Measurements from ENCODE around the gene CX3CL1.

The CX3CL1 gene

DNA sequence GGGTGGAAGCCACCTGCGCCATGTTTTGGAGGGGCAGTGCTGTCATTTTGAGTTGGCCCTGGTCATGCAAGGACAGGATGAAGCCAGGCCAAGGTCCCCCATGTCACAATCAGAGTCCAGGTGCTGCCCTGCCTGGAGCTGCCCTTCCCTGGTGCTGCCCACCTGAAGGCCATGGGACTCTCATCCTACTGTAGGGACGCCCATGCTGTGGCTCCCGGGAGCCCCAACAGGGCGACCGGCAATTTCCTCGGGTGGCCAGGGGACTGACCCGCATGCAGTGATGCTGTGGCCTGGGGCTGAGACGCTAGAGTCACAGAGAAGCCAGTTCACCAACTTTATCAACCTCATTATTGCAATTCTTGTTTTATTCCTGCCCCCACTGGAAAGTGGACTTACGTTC, 40.3 kb downstream of the CX3CL1 start:
- no peaks in the 10 kb centered on the region for H3K4me1 ChIP-seq (ENCODE audit: insufficient read depth, low read length)
- H3K9ac ChIP-seq (ENCODE audit: low read depth, low read length): no peak overlapping the region
- no peaks in the 10 kb centered on the region for H3K36me3 ChIP-seq (ENCODE audit: insufficient read depth, low read depth, low read length)
- no peak overlapping the region for H3K4me3 ChIP-seq (ENCODE audit: low read length)
- no peaks in the 10 kb centered on the region for H3K9me3 ChIP-seq (ENCODE audit: insufficient read depth, low read depth, low read length)
- no peak overlapping the region for H3K27ac ChIP-seq (ENCODE audit: low read length)
- H3K27me3 ChIP-seq (ENCODE audit: insufficient read depth, low read length): no peaks in the 10 kb centered on the region

DNA sequence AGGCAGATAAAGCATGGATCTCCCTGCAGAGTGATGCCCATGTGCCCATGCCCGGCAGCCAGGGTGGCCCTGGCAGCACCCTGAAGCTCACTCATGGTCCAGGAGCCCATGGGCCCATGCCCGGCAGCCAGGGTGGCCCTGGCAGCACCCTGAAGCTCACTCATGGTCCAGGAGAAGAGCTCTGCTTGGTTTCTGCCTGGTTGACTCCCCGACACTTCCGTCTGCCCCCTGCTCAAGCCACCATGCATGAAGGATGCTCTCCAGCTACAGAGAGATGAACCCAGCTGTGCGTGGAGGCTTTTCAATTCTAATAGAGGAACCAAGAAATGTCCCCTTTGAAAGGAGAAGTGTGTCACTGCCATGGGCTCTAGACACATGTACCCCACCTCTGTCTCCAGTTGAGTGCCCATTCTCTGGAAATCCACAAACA, 41.0 kb downstream of the CX3CL1 start:
- Histone ChIP-seq H3K9me3 (ENCODE audit: insufficient read depth, low read depth, low read length) (no peaks in the 10 kb centered on the region), H3K27ac (ENCODE audit: low read length) (no peak overlapping the region), H3K27me3 (ENCODE audit: insufficient read depth, low read length) (no peaks in the 10 kb centered on the region)

DNA sequence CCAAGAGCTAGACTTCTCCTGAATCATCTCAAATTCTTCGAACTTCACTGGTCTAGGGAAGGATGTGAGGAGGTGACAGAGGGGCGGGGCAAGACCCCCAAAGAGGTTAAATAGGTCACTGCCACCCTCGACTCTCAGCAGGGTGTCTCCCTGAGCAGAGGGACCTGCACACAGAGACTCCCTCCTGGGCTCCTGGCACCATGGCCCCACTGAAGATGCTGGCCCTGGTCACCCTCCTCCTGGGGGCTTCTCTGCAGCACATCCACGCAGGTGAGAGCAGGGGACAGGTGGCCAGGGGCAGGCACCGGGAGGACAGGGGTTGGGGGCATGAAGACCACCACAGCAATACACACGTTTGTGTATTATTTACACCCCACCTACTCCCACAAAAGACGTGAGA, 41.4 kb downstream of the CX3CL1 start:
- H3K9ac ChIP-seq (ENCODE audit: low read depth, low read length): no peak overlapping the region
- no peaks in the 10 kb centered on the region for H3K9me3 ChIP-seq (ENCODE audit: insufficient read depth, low read depth, low read length)
- no peaks in the 10 kb centered on the region for H3K4me1 ChIP-seq (ENCODE audit: insufficient read depth, low read length)
- H3K36me3 ChIP-seq (ENCODE audit: insufficient read depth, low read depth, low read length): no peaks in the 10 kb centered on the region
- H3K27ac ChIP-seq (ENCODE audit: low read length): no peak overlapping the region
- H3K4me3 ChIP-seq (ENCODE audit: low read length): no peak overlapping the region
- no peaks in the 10 kb centered on the region for H3K27me3 ChIP-seq (ENCODE audit: insufficient read depth, low read length)

More for the DNA sequence above, 41.0 kb downstream of the CX3CL1 start:
- Histone ChIP-seq H3K9ac (ENCODE audit: low read depth, low read length) (no peak overlapping the region), H3K4me1 (ENCODE audit: insufficient read depth, low read length) (no peaks in the 10 kb centered on the region), H3K4me3 (ENCODE audit: low read length) (no peak overlapping the region), H3K36me3 (ENCODE audit: insufficient read depth, low read depth, low read length) (no peaks in the 10 kb centered on the region)

- Histone ChIP-seq H3K9ac (ENCODE audit: low read depth, low read length) (peak overlapping the region; percentile 80; the same call in 1 of the 2 replicates), H3K27ac (ENCODE audit: low read length) (no peak overlapping the region), H3K27me3 (ENCODE audit: insufficient read depth, low read length) (no peaks in the 10 kb centered on the region), H3K36me3 (ENCODE audit: insufficient read depth, low read depth, low read length) (no peaks in the 10 kb centered on the region), H3K4me1 (ENCODE audit: insufficient read depth, low read length) (no peaks in the 10 kb centered on the region; the same call in 1 of the 2 replicates), H3K9me3 (ENCODE audit: insufficient read depth, low read depth, low read length) (no peaks in the 10 kb centered on the region), H3K4me3 (ENCODE audit: low read length) (peak overlapping the region; percentile 58; the same call in 1 of the 2 replicates)
Measured at GRCh38 chr16:57416084-57416483, 43.8 kb downstream of the CX3CL1 start.

GRCh38 chr16:57419506-57419905, 47.2 kb downstream of the CX3CL1 start:
- H3K36me3 ChIP-seq (ENCODE audit: insufficient read depth, low read depth, low read length): no peaks in the 10 kb centered on the region
- H3K9me3 ChIP-seq (ENCODE audit: insufficient read depth, low read depth, low read length): no peaks in the 10 kb centered on the region
- H3K27me3 ChIP-seq (ENCODE audit: insufficient read depth, low read length): no peaks in the 10 kb centered on the region
- no peak overlapping the region for H3K4me3 ChIP-seq (ENCODE audit: low read length)
- H3K27ac ChIP-seq (ENCODE audit: low read length): no peak overlapping the region
- H3K9ac ChIP-seq (ENCODE audit: low read depth, low read length): 0 out of 2 replicates have a peak overlapping the region, but pooled peaks have one; percentile 14
- no peaks in the 10 kb centered on the region; the same call in 1 of the 2 replicates for H3K4me1 ChIP-seq (ENCODE audit: insufficient read depth, low read length)

DNA sequence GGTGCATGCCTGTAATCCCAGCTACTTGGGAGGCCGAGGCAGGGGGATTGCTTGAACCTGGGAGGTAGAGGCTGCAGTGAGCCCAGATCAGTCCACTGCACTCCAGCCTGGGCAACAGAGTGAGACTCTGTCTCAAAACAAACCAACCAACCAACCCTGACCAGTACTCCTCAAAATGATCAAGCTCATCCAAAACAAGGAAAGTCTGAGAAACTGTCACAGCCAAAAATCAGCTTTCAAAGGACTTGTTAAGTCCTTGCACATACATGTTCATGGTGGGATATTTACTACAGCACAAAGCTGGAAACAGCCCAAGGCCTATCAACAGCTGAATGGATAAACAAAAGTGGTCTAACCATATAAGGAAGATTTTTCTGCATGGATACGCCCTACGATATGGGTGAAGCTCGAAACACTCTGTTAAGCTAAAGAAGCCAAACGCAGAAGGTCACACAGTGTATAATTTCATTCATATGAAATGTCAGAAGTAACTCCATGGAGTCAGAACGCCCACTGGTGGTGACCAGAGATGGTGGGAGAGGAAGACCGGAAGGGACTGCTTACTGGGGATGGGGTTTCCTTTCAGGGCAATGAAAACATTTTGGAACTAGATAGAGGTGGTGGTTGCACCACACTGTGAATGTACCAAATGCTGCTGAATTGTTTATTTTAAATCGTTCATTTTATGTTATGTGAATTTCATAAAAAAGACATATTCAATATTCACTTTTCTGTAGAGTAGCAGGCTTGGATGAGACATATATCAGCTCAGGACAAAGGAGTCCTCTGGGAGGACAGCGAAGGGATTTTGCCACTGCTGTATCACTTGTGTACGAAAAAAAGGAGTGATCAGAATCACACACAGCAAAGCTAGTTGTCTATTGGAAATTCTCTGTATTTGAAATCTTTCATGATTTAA, 50.0 kb downstream of the CX3CL1 start:
- H3K4me1 ChIP-seq (ENCODE audit: insufficient read depth, low read length): no peaks in the 10 kb centered on the region; the same call in 1 of the 2 replicates
- peaks cover 3% of the 10 kb centered on the region; the same call in 1 of the 2 replicates for H3K36me3 ChIP-seq (ENCODE audit: insufficient read depth, low read depth, low read length)
- H3K9ac ChIP-seq (ENCODE audit: low read depth, low read length): no peak overlapping the region
- no peak overlapping the region for H3K4me3 ChIP-seq (ENCODE audit: low read length)
- H3K9me3 ChIP-seq (ENCODE audit: insufficient read depth, low read depth, low read length): no peaks in the 10 kb centered on the region
- no peak overlapping the region for H3K27ac ChIP-seq (ENCODE audit: low read length)
- no peaks in the 10 kb centered on the region for H3K27me3 ChIP-seq (ENCODE audit: insufficient read depth, low read length)

- Histone ChIP-seq H3K4me1 (ENCODE audit: insufficient read depth, low read length) (no peaks in the 10 kb centered on the region; the same call in 1 of the 2 replicates), H3K4me3 (ENCODE audit: low read length) (no peak overlapping the region), H3K36me3 (ENCODE audit: insufficient read depth, low read depth, low read length) (peaks cover 11% of the 10 kb centered on the region), H3K9ac (ENCODE audit: low read depth, low read length) (no peak overlapping the region), H3K27me3 (ENCODE audit: insufficient read depth, low read length) (no peaks in the 10 kb centered on the region), H3K27ac (ENCODE audit: low read length) (no peak overlapping the region), H3K9me3 (ENCODE audit: insufficient read depth, low read depth, low read length) (no peaks in the 10 kb centered on the region)
Measured at GRCh38 chr16:57423152-57423551, 50.9 kb downstream of the CX3CL1 start.

GRCh38 chr16:57424583-57424982, 52.3 kb downstream of the CX3CL1 start:
- H3K27me3 ChIP-seq (ENCODE audit: insufficient read depth, low read length): no peaks in the 10 kb centered on the region
- H3K9ac ChIP-seq (ENCODE audit: low read depth, low read length): no peak overlapping the region
- H3K36me3 ChIP-seq (ENCODE audit: insufficient read depth, low read depth, low read length): peaks cover 22% of the 10 kb centered on the region
- no peaks in the 10 kb centered on the region for H3K9me3 ChIP-seq (ENCODE audit: insufficient read depth, low read depth, low read length)
- H3K4me3 ChIP-seq (ENCODE audit: low read length): no peak overlapping the region
- H3K27ac ChIP-seq (ENCODE audit: low read length): no peak overlapping the region
- no peaks in the 10 kb centered on the region for H3K4me1 ChIP-seq (ENCODE audit: insufficient read depth, low read length)

GRCh38 chr16:57426356-57426755, 54.1 kb downstream of the CX3CL1 start:
- Histone ChIP-seq H3K9me3 (ENCODE audit: insufficient read depth, low read depth, low read length) (no peaks in the 10 kb centered on the region), H3K36me3 (ENCODE audit: insufficient read depth, low read depth, low read length) (peaks cover 40% of the 10 kb centered on the region)

GRCh38 chr16:57427307-57427706, 55.0 kb downstream of the CX3CL1 start:
- Histone ChIP-seq H3K9ac (ENCODE audit: low read depth, low read length) (no peak overlapping the region), H3K4me1 (ENCODE audit: insufficient read depth, low read length) (no peaks in the 10 kb centered on the region), H3K9me3 (ENCODE audit: insufficient read depth, low read depth, low read length) (no peaks in the 10 kb centered on the region), H3K27me3 (ENCODE audit: insufficient read depth, low read length) (no peaks in the 10 kb centered on the region), H3K36me3 (ENCODE audit: insufficient read depth, low read depth, low read length) (peaks cover 50% of the 10 kb centered on the region), H3K4me3 (ENCODE audit: low read length) (no peak overlapping the region), H3K27ac (ENCODE audit: low read length) (no peak overlapping the region)

More at GRCh38 chr16:57426356-57426755, 54.1 kb downstream of the CX3CL1 start:
- Histone ChIP-seq H3K9ac (ENCODE audit: low read depth, low read length) (no peak overlapping the region), H3K27ac (ENCODE audit: low read length) (no peak overlapping the region), H3K27me3 (ENCODE audit: insufficient read depth, low read length) (no peaks in the 10 kb centered on the region), H3K4me3 (ENCODE audit: low read length) (no peak overlapping the region), H3K4me1 (ENCODE audit: insufficient read depth, low read length) (no peaks in the 10 kb centered on the region)

GRCh38 chr16:57427824-57428223, 55.5 kb downstream of the CX3CL1 start:
- Histone ChIP-seq H3K9me3 (ENCODE audit: insufficient read depth, low read depth, low read length) (no peaks in the 10 kb centered on the region), H3K27me3 (ENCODE audit: insufficient read depth, low read length) (no peaks in the 10 kb centered on the region), H3K9ac (ENCODE audit: low read depth, low read length) (no peak overlapping the region), H3K27ac (ENCODE audit: low read length) (no peak overlapping the region), H3K36me3 (ENCODE audit: insufficient read depth, low read depth, low read length) (peaks cover 55% of the 10 kb centered on the region), H3K4me3 (ENCODE audit: low read length) (no peak overlapping the region), H3K4me1 (ENCODE audit: insufficient read depth, low read length) (no peaks in the 10 kb centered on the region)

GRCh38 chr16:57430955-57431354, 58.7 kb downstream of the CX3CL1 start:
- Histone ChIP-seq H3K27ac (ENCODE audit: low read length) (no peak overlapping the region), H3K4me1 (ENCODE audit: insufficient read depth, low read length) (no peaks in the 10 kb centered on the region), H3K36me3 (ENCODE audit: insufficient read depth, low read depth, low read length) (peaks cover 84% of the 10 kb centered on the region), H3K4me3 (ENCODE audit: low read length) (no peak overlapping the region), H3K9ac (ENCODE audit: low read depth, low read length) (no peak overlapping the region), H3K27me3 (ENCODE audit: insufficient read depth, low read length) (no peaks in the 10 kb centered on the region), H3K9me3 (ENCODE audit: insufficient read depth, low read depth, low read length) (no peaks in the 10 kb centered on the region)
